ENCODE data around the gene LDLR. TPM values are rescaled to one million over a fixed set of nuclear protein-coding genes. Genes with fewer than 3 reads are reported as not detected.
"Not testable (repeated sequence)": the region's sequence is repeated elsewhere in the genome, so short reads cannot be mapped to it uniquely, and the experiment has no call there.

Gene LDLR
- total RNA-seq, 4 donors from 2014 or later: 14.2 to 258 (median 47.5) TPM

- Histone ChIP-seq H3K36me3 (peaks cover 3 to 19% (median 15%) of the 10 kb centered on the region in 4 donors), H3K4me3 (no peak overlapping the region), H3K27ac (replicated peaks in 1 of 4) (peak overlapping the region; percentile 97 to 100 (median 98)), H3K27me3 (no peaks in the 10 kb centered on the region), H3K4me1 (peaks cover 39 to 50% (median 48%) of the 10 kb centered on the region in 4 donors), H3K9me3 (no peaks in the 10 kb centered on the region)
- 79% methylated on average over 14 of the region's 14 CpGs for WGBS
- intact Hi-C loops (cut with DNase I): loop anchor here (5.0 to 10.0 kb wide), 2 partner anchors 44 to 202 kb away; no protein-coding TSS in a partner anchor
- no peak for TF ChIP-seq POLR2AphosphoS5 (IDR thresholded peaks at IDR 0.05)
- TF ChIP-seq CTCF (IDR thresholded peaks at IDR 0.05): no peak
- TF ChIP-seq EP300 (IDR thresholded peaks at IDR 0.05): no peak
- TF ChIP-seq POLR2A (IDR thresholded peaks at IDR 0.05; ENCODE audit: low read depth): no peak
- DNase-seq (ENCODE audit: extremely low spot score): no peak
Observed at GRCh38 chr19:11136400-11137101, 47.3 kb downstream of the LDLR start.

- peak overlapping the region; percentile 97 to 100 (median 98) for H3K27ac ChIP-seq (replicated peaks in 1 of 4)
- H3K27me3 ChIP-seq: no peaks in the 10 kb centered on the region
- H3K4me3 ChIP-seq: peak overlapping the region; percentile 29 to 52 (median 42)
- peaks cover 0 to 9% (median 5%) of the 10 kb centered on the region in 4 donors for H3K36me3 ChIP-seq
- intact Hi-C loops (cut with DNase I): loop anchor here (1.0 to 10.0 kb wide), 3 partner anchors 45 to 203 kb away; no protein-coding TSS in a partner anchor
- H3K4me1 ChIP-seq: peaks cover 51 to 62% (median 60%) of the 10 kb centered on the region in 4 donors
- peak; percentile 98 for DNase-seq (ENCODE audit: extremely low spot score)
- no peaks in the 10 kb centered on the region for H3K9me3 ChIP-seq
- 5% methylated on average over 17 of the region's 28 CpGs for WGBS
- TF ChIP-seq POLR2A (IDR thresholded peaks at IDR 0.05; ENCODE audit: low read depth) (no peak), POLR2AphosphoS5 (IDR thresholded peaks at IDR 0.05) (peak; percentile 64 to 79), EP300 (IDR thresholded peaks at IDR 0.05) (no peak), CTCF (IDR thresholded peaks at IDR 0.05) (peak in 2 of 3 experiments; percentile 93 to 95)
Observed at GRCh38 chr19:11137542-11138384, 48.5 kb downstream of the LDLR start.

GRCh38 chr19:11138601-11139300 lies 49.5 kb downstream of the LDLR start:
- DNase-seq (ENCODE audit: extremely low spot score): peak; percentile 95
- Histone ChIP-seq H3K4me3 (peak overlapping the region; percentile 29 to 52 (median 42)), H3K27ac (replicated peaks in 1 of 4) (peak overlapping the region; percentile 97 to 100 (median 98)), H3K9me3 (no peaks in the 10 kb centered on the region), H3K27me3 (no peaks in the 10 kb centered on the region), H3K4me1 (peaks cover 60 to 72% (median 69%) of the 10 kb centered on the region in 4 donors), H3K36me3 (no peaks in the 10 kb centered on the region)
- intact Hi-C loops (cut with DNase I): loop anchor here (1.0 to 10.0 kb wide), 3 partner anchors 46 to 204 kb away; no protein-coding TSS in a partner anchor
- no peak for TF ChIP-seq POLR2A (IDR thresholded peaks at IDR 0.05; ENCODE audit: low read depth)
- TF ChIP-seq POLR2AphosphoS5 (IDR thresholded peaks at IDR 0.05): peak; percentile 69 to 78
- WGBS: 12% methylated on average over 8 of the region's 13 CpGs

- 69% methylated on average over 10 of the region's 10 CpGs for WGBS
- H3K4me1 ChIP-seq: peaks cover 64 to 81% (median 74%) of the 10 kb centered on the region in 4 donors
- intact Hi-C loops (cut with DNase I): not testable (repeated sequence)
Observed at GRCh38 chr19:11140023-11140538, 50.8 kb downstream of the LDLR start.

GRCh38 chr19:11140896-11141295 lies 51.6 kb downstream of the LDLR start:
- peak overlapping the region; percentile 97 to 100 (median 98) for H3K27ac ChIP-seq (replicated peaks in 1 of 4)
- no peaks in the 10 kb centered on the region for H3K27me3 ChIP-seq
- no peak for DNase-seq (ENCODE audit: extremely low spot score)
- no peak overlapping the region for H3K4me3 ChIP-seq
- peaks cover 64 to 81% (median 74%) of the 10 kb centered on the region in 4 donors for H3K4me1 ChIP-seq
- intact Hi-C loops (cut with DNase I): no loop called here
- TF ChIP-seq CTCF (IDR thresholded peaks at IDR 0.05): no peak
- no peak for TF ChIP-seq POLR2AphosphoS5 (IDR thresholded peaks at IDR 0.05)
- TF ChIP-seq EP300 (IDR thresholded peaks at IDR 0.05): no peak
- no peak for TF ChIP-seq POLR2A (IDR thresholded peaks at IDR 0.05; ENCODE audit: low read depth)
- H3K9me3 ChIP-seq: peaks cover 0 to 3% (median 0%) of the 10 kb centered on the region in 4 donors
- WGBS: 93% methylated on average over 9 of the region's 9 CpGs
- H3K36me3 ChIP-seq: no peaks in the 10 kb centered on the region

More at GRCh38 chr19:11140023-11140538, 50.8 kb downstream of the LDLR start:
- not testable (repeated sequence) for H3K27me3 ChIP-seq; DNase-seq (ENCODE audit: extremely low spot score); H3K36me3 ChIP-seq; H3K9me3 ChIP-seq; H3K4me3 ChIP-seq
- H3K27ac ChIP-seq (replicated peaks in 1 of 4): peak overlapping the region; percentile 97 to 100 (median 98)

Measured in esophagus muscularis mucosa (tissue), 4 donors.